Measurements from ENCODE around the gene ANKFY1.

ANKFY1 gene

DNA sequence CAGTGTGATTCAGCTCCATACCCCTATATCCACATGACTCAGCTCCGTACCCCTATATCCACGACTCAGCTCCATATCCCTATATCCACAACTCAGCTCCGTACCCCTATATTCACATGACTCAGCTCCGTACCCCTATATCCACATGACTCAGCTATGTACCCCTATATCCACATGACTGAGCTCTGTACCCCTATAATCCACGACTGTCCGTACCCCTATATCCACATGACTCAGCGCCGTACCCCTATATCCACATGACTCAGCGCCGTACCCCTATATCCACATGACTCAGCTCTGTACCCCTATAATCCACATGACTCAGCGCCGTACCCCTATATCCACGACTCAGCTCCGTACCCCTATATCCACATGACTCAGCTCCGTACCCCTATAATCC, 104.0 kb downstream of the ANKFY1 start:
- peaks cover 10% of the 10 kb centered on the region for H3K36me3 ChIP-seq (ENCODE audit: control insufficient read depth, low read length)
- H3K4me2 ChIP-seq (ENCODE audit: low read length), result no peak overlapping the region
- no peaks in the 10 kb centered on the region for H3K9me3 ChIP-seq (ENCODE audit: control insufficient read depth, insufficient read depth, low read length)
- H3K9me2 ChIP-seq (replicated peaks; ENCODE audit: control insufficient read depth, low read length), result no peaks in the 10 kb centered on the region
- no peak overlapping the region for H3K4me3 ChIP-seq (ENCODE audit: low read length)
- H3K27ac ChIP-seq (ENCODE audit: low read depth, low read length), result no peak overlapping the region
- no peaks in the 10 kb centered on the region for H4K20me1 ChIP-seq (ENCODE audit: control insufficient read depth, insufficient read depth, low read depth, low read length)
- H3K27me3 ChIP-seq (ENCODE audit: control insufficient read depth, low read length), result no peaks in the 10 kb centered on the region
- no peaks in the 10 kb centered on the region for H3K79me2 ChIP-seq (ENCODE audit: control insufficient read depth, low read length)
- TF ChIP-seq EZH2phosphoT487 (IDR thresholded peaks at IDR 0.05; ENCODE audit: borderline replicate concordance, low read length), result no peak
- peaks cover 19% of the 10 kb centered on the region for H3K4me1 ChIP-seq (ENCODE audit: control insufficient read depth, low read length)
- H3F3A ChIP-seq (ENCODE audit: control insufficient read depth, insufficient read depth), result peaks cover 15% of the 10 kb centered on the region

DNA sequence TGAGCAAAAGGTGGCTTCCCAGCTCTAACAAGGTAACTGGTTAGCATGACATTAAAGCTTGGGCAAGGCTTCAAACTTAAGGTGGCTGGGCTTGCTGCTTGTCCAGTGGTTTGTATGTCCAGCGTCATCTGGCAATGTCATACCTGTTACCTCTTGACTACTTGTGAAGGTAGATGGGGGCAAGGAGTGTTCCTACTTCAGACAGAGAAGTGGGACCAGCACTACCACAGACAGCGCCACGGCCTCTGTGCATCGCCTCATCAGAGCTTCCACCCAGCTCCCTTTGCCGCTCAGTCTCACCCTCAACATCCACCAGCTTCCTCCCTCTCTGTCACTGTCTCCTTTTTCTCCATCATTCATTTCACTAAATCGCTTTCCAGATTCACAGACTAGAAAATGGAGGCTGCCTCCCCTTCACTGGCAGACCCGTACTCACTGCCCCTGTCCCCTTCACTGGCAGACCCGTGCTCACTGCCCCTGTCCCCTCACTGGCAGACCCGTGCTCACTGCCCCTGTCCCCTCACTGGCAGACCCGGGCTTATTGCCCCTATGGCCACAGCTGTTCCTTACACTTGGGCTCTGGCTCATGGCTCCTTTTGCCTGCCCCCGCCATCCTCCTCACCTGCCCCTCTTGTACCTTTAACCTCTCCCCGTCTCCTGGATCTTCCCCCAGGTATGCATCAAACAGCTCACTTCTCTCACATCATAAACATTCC, 106.0 kb downstream of the ANKFY1 start:
- TF ChIP-seq EZH2phosphoT487 (IDR thresholded peaks at IDR 0.05; ENCODE audit: borderline replicate concordance, low read length) (no peak), CTCF (IDR thresholded peaks at IDR 0.05; ENCODE audit: low read depth, low read length, poor library complexity, severe bottlenecking) (no peak)
- Histone ChIP-seq H3K4me3 (ENCODE audit: low read length) (no peak overlapping the region), H3K4me2 (ENCODE audit: low read length) (no peak overlapping the region), H3F3A (ENCODE audit: control insufficient read depth, insufficient read depth) (peaks cover 10% of the 10 kb centered on the region), H3K4me1 (ENCODE audit: control insufficient read depth, low read length) (peaks cover 6% of the 10 kb centered on the region), H3K9me3 (ENCODE audit: control insufficient read depth, insufficient read depth, low read length) (no peaks in the 10 kb centered on the region), H3K27me3 (ENCODE audit: control insufficient read depth, low read length) (no peaks in the 10 kb centered on the region), H3K79me2 (ENCODE audit: control insufficient read depth, low read length) (no peaks in the 10 kb centered on the region), H3K27ac (ENCODE audit: low read depth, low read length) (no peak overlapping the region), H3K9me2 (replicated peaks; ENCODE audit: control insufficient read depth, low read length) (no peaks in the 10 kb centered on the region), H3K36me3 (ENCODE audit: control insufficient read depth, low read length) (no peaks in the 10 kb centered on the region), H4K20me1 (ENCODE audit: control insufficient read depth, insufficient read depth, low read depth, low read length) (no peaks in the 10 kb centered on the region)

DNA sequence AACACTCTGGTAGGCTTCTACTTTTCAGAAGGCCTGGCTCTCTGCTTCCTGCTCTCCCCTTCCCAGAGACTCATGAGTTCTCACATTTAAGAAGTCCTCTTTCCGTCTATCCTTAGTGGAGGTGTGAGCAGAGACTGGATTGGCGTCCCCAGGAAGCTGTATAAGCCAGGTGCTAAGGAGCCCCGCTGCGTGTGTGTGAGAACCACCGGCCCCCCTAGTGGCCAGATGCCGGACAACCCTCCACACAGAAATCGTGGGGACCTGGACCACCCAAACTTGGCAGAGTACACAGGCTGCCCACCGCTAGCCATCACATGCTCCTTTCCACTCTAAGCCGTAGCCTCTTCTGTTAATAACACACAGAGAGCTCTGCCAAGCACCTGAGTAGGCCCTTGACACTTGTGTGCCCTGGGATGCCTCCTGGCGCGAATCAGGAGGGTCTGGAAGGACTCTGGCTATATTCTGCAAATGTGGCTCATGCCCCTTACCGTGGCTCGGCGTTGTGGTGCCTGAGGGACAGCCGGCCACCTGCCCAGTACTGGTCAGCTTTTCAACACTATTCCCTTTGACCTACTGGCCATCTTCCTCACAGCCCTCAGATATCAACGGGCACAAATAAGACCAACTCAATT, 106.9 kb downstream of the ANKFY1 start:
- no peaks in the 10 kb centered on the region for H4K20me1 ChIP-seq (ENCODE audit: control insufficient read depth, insufficient read depth, low read depth, low read length)
- no peaks in the 10 kb centered on the region for H3K9me3 ChIP-seq (ENCODE audit: control insufficient read depth, insufficient read depth, low read length)
- H3K4me2 ChIP-seq (ENCODE audit: low read length), result no peak overlapping the region
- H3K4me1 ChIP-seq (ENCODE audit: control insufficient read depth, low read length), result no peaks in the 10 kb centered on the region
- TF ChIP-seq CTCF (IDR thresholded peaks at IDR 0.05; ENCODE audit: low read depth, low read length, poor library complexity, severe bottlenecking) (peak; percentile 49), EZH2phosphoT487 (IDR thresholded peaks at IDR 0.05; ENCODE audit: borderline replicate concordance, low read length) (no peak)
- H3F3A ChIP-seq (ENCODE audit: control insufficient read depth, insufficient read depth), result peaks cover 4% of the 10 kb centered on the region
- no peaks in the 10 kb centered on the region for H3K27me3 ChIP-seq (ENCODE audit: control insufficient read depth, low read length)
- no peaks in the 10 kb centered on the region for H3K9me2 ChIP-seq (replicated peaks; ENCODE audit: control insufficient read depth, low read length)
- no peak overlapping the region for H3K4me3 ChIP-seq (ENCODE audit: low read length)
- H3K27ac ChIP-seq (ENCODE audit: low read depth, low read length), result no peak overlapping the region
- no peaks in the 10 kb centered on the region for H3K79me2 ChIP-seq (ENCODE audit: control insufficient read depth, low read length)
- H3K36me3 ChIP-seq (ENCODE audit: control insufficient read depth, low read length), result no peaks in the 10 kb centered on the region

- Histone ChIP-seq H3K4me1 (ENCODE audit: control insufficient read depth, low read length) (no peaks in the 10 kb centered on the region), H3K36me3 (ENCODE audit: control insufficient read depth, low read length) (no peaks in the 10 kb centered on the region), H4K20me1 (ENCODE audit: control insufficient read depth, insufficient read depth, low read depth, low read length) (no peaks in the 10 kb centered on the region), H3K4me3 (ENCODE audit: low read length) (no peak overlapping the region), H3K4me2 (ENCODE audit: low read length) (no peak overlapping the region), H3K27ac (ENCODE audit: low read depth, low read length) (no peak overlapping the region), H3K27me3 (ENCODE audit: control insufficient read depth, low read length) (no peaks in the 10 kb centered on the region), H3F3A (ENCODE audit: control insufficient read depth, insufficient read depth) (no peaks in the 10 kb centered on the region), H3K9me2 (replicated peaks; ENCODE audit: control insufficient read depth, low read length) (no peaks in the 10 kb centered on the region), H3K79me2 (ENCODE audit: control insufficient read depth, low read length) (no peaks in the 10 kb centered on the region), H3K9me3 (ENCODE audit: control insufficient read depth, insufficient read depth, low read length) (no peaks in the 10 kb centered on the region)
- TF ChIP-seq CTCF (IDR thresholded peaks at IDR 0.05; ENCODE audit: low read depth, low read length, poor library complexity, severe bottlenecking) (no peak), EZH2phosphoT487 (IDR thresholded peaks at IDR 0.05; ENCODE audit: borderline replicate concordance, low read length) (no peak)
Observed at GRCh38 chr17:4155980-4156620, 107.7 kb downstream of the ANKFY1 start.

Measured in DOHH2 (cell line).